HCT116 (cell line): ENCODE results near the gene PDE4B. TPM values are rescaled to one million over a fixed set of nuclear protein-coding genes. Genes with fewer than 3 reads are reported as not detected.

ENCODE experiments used
- ATAC-seq: fragments of 200-7000 bp; cut with Tn5 transposase; 2 replicates; pipeline ENCODE4 v1.9.1; 2020; ENCODE audit warnings: mild to moderate bottlenecking, moderate library complexity
- BruUV-seq: library from RNA; stranded (reverse); fragments of 400-500 nt; replicated peaks from 2 replicates; lab custom pipeline; 2021; lab: Mats Ljungman, UMichigan
- CTCF ChIA-PET: fragments of 300-600 bp; sonication (Branson Sonifier 250); formaldehyde crosslinking; loops from one replicate; lab custom pipeline; 2021; ENCODE audit warnings: antibody characterized with exemption; lab: Charles Lee
- POLR2A ChIA-PET: fragments of 300-600, 350-600 bp; sonication (Branson Sonifier 250); formaldehyde crosslinking; loops from one replicate; lab custom pipeline; 2021; ENCODE audit warnings: antibody characterized with exemption; lab: Charles Lee
- RAD21 ChIA-PET, 2 experiments: fragments of 300-600 bp; sonication (Branson Sonifier 250); formaldehyde crosslinking; loops; one replicate each; lab custom pipeline; 2023; ENCODE audit warnings: low total read pairs in 2 of 2; ENCODE audit not compliant: uncharacterized antibody in 2 of 2, unreplicated experiment in 2 of 2, low non-redundant PET in 1 of 2; lab: Charles Lee
- DNase-seq: peaks from one replicate; pipeline ENCODE4 v3.0.0-alpha.2; 2010; ENCODE audit warnings: low read depth, low spot score
- H2AFZ ChIP-seq: fragments of 200-600 bp; shearing (Covaris generic), sonication (generic); 2 replicates; pipeline ENCODE4 v1.6.1; 2017; ENCODE audit warnings: low read depth, mixed run types, mixed read lengths, antibody characterized with exemption, low read length; ENCODE audit not compliant: poor library complexity, severe bottlenecking
- H3K27ac ChIP-seq: 2 replicates; pipeline ENCODE4 v1.5.1; 2012; ENCODE audit warnings: low read depth, low read length
- H3K27me3 ChIP-seq: fragments of 200-600 bp; sonication (generic); 2 replicates; pipeline ENCODE4 v1.6.1; 2016; ENCODE audit warnings: mixed run types, low read length, mixed read lengths; ENCODE audit not compliant: insufficient read depth
- H3K36me3 ChIP-seq, 2 experiments: fragments of 200-500 bp in 1 of 2; fragments of 200-600 bp in 1 of 2; sonication (Bioruptor generic) in 1 of 2; sonication (generic) in 1 of 2; 2 replicates each; pipeline versions ENCODE4 v1.5.1 to v1.6.1; 2014 to 2016; ENCODE audit warnings: low read length in 2 of 2, inconsistent platforms in 1 of 2, mixed read lengths in 1 of 2, mixed run types in 1 of 2; ENCODE audit not compliant: insufficient read depth in 2 of 2, control insufficient read depth in 1 of 2
- H3K4me1 ChIP-seq, 2 experiments: fragments of 200-600 bp in 1 of 2; sonication (generic) in 1 of 2; 2 replicates each; pipeline versions ENCODE4 v1.5.1 to v1.6.1; 2012 to 2017; ENCODE audit warnings: low read length in 2 of 2, inconsistent platforms in 1 of 2, mild to moderate bottlenecking in 1 of 2, mixed read lengths in 1 of 2, mixed run types in 1 of 2, moderate library complexity in 1 of 2; ENCODE audit not compliant: insufficient read depth in 2 of 2, control insufficient read depth in 1 of 2
- H3K4me2 ChIP-seq: fragments of 200-600 bp; sonication (generic); 2 replicates; pipeline ENCODE4 v1.6.1; 2017; ENCODE audit warnings: mixed run types, low read length, mixed read lengths
- H3K4me3 ChIP-seq, 2 experiments: fragments of 200-600 bp in 1 of 2; sonication (generic) in 1 of 2; replicated peaks in 1 of 2; 2 replicates each; pipeline ENCODE4 v1.5.1; 2011 to 2016; ENCODE audit warnings: low read length in 2 of 2, control low read depth in 1 of 2, low read depth in 1 of 2, mild to moderate bottlenecking in 1 of 2, mixed read lengths in 1 of 2, mixed run types in 1 of 2
- H3K79me2 ChIP-seq: fragments of 200-600 bp; sonication (generic); 2 replicates; pipeline ENCODE4 v1.6.1; 2017; ENCODE audit warnings: mild to moderate bottlenecking, mixed run types, low read length, moderate library complexity, mixed read lengths; ENCODE audit not compliant: insufficient read depth
- H3K9ac ChIP-seq: fragments of 200-600 bp; sonication (generic); 2 replicates; pipeline ENCODE4 v1.6.1; 2016; ENCODE audit warnings: low read length, mixed read lengths
- H3K9me2 ChIP-seq: fragments of 200-600 bp; sonication (generic), shearing (Covaris generic); 2 replicates; pipeline ENCODE4 v1.6.1; 2017; ENCODE audit warnings: mixed run types, mild to moderate bottlenecking, moderate library complexity; ENCODE audit not compliant: insufficient read depth
- H3K9me3 ChIP-seq, 2 experiments: fragments of 200-500 bp in 1 of 2; fragments of 200-600 bp in 1 of 2; sonication (Bioruptor generic) in 1 of 2; sonication (generic) in 1 of 2; 2 replicates each; pipeline ENCODE4 v1.6.1; 2014 to 2017; ENCODE audit warnings: low read length in 2 of 2, mixed read lengths in 2 of 2, inconsistent platforms in 1 of 2, low read depth in 1 of 2, mild to moderate bottlenecking in 1 of 2, mixed run types in 1 of 2, moderate library complexity in 1 of 2; ENCODE audit not compliant: control insufficient read depth in 1 of 2, insufficient read depth in 1 of 2
- H4K20me1 ChIP-seq: fragments of 200-600 bp; sonication (generic), shearing (Covaris generic); 2 replicates; pipeline ENCODE4 v1.6.1; 2017; ENCODE audit warnings: mixed run types, mild to moderate bottlenecking, moderate library complexity; ENCODE audit not compliant: insufficient read depth
- JUND ChIP-seq: IDR thresholded peaks from 2 replicates; pipeline ENCODE4 v1.6.1; 2012
- RAD21 ChIP-seq: IDR thresholded peaks from 2 replicates; pipeline ENCODE4 v1.6.1; 2012; ENCODE audit warnings: low read depth, mild to moderate bottlenecking
- SP1 ChIP-seq: IDR thresholded peaks from 2 replicates; pipeline ENCODE4 v1.6.1; 2012; ENCODE audit warnings: low read depth
- intact Hi-C: fragments of 100-400 bp; cut with micrococcal nuclease; formaldehyde crosslinking; loops from 2 replicates; pipeline ENCODE4 v1.10.0; 2022
- total RNA-seq: library from RNA; stranded (reverse); gene quantifications from one replicate; pipeline ENCODE4 v1.2.1, GENCODE V29; 2021; ENCODE audit not compliant: unreplicated experiment
- TF ChIP-seq, protein P1 (sequence below), 3 experiments: fragments of 200-600 bp in 1 of 3; sonication (generic) in 1 of 3; IDR thresholded peaks in 2 of 3; conservative IDR thresholded peaks in 1 of 3; 2 replicates each; pipeline ENCODE4 v1.5.1; 2012 to 2017; ENCODE audit warnings: low read depth in 2 of 3, low read length in 2 of 3, antibody characterized with exemption in 1 of 3, borderline replicate concordance in 1 of 3, control low read depth in 1 of 3, mild to moderate bottlenecking in 1 of 3, mixed read lengths in 1 of 3, mixed run types in 1 of 3, moderate library complexity in 1 of 3; ENCODE audit not compliant: insufficient read depth in 1 of 3

Gene PDE4B
- total RNA-seq, 1 experiment from 2014 or later = 76.9 TPM

DNA sequence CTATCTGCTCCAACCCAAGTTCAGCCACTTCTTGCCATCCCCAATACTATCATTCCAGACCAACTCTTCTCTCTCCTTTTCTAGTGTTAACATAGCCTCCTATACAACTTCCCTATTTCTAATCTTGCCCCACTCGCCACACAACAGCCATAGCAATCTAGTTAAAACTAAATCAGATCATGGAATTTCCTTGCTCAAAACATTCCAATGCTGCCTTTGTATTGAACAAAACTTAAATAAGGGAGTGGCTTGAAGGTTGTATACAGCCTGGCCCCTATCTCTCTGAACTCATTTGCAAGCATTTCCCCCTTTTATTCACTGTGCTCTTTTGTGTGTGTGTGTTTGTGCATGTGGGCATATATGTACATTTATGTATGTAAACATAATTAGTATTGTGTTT, 623.2 kb downstream of the PDE4B start:
- ChIA-PET CTCF (no interaction called here), POLR2A (no interaction called here)
- no peak overlapping the region for H3K4me3 ChIP-seq
- DNase-seq = no peak
- ATAC-seq = no peak
- H3K79me2 ChIP-seq = no peaks in the 10 kb centered on the region
- H3K9me3 ChIP-seq = peaks cover 0 to 5% of the 10 kb centered on the region in 2 experiments; a peak in 1 of 4 replicates
- BruUV-seq = no TSS peak
- no peaks in the 10 kb centered on the region for H3K27me3 ChIP-seq
- no peak overlapping the region for H3K27ac ChIP-seq
- H3K9ac ChIP-seq = no peak overlapping the region
- TF ChIP-seq, protein P1, sequence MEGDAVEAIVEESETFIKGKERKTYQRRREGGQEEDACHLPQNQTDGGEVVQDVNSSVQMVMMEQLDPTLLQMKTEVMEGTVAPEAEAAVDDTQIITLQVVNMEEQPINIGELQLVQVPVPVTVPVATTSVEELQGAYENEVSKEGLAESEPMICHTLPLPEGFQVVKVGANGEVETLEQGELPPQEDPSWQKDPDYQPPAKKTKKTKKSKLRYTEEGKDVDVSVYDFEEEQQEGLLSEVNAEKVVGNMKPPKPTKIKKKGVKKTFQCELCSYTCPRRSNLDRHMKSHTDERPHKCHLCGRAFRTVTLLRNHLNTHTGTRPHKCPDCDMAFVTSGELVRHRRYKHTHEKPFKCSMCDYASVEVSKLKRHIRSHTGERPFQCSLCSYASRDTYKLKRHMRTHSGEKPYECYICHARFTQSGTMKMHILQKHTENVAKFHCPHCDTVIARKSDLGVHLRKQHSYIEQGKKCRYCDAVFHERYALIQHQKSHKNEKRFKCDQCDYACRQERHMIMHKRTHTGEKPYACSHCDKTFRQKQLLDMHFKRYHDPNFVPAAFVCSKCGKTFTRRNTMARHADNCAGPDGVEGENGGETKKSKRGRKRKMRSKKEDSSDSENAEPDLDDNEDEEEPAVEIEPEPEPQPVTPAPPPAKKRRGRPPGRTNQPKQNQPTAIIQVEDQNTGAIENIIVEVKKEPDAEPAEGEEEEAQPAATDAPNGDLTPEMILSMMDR (IDR thresholded peaks at IDR 0.05 in 2 of 3, conservative IDR thresholded peaks at IDR 0.05 in 1 of 3; ENCODE audit: borderline replicate concordance in 1 of 3, insufficient read depth in 1 of 3, low read depth in 2 of 3, low read length in 2 of 3) = no peak
- no peak for TF ChIP-seq RAD21
- TF ChIP-seq JUND = no peak
- TF ChIP-seq, all 23 proteins: peak for 0
- RAD21 ChIA-PET = no interaction called here
- Histone ChIP-seq H3K36me3 (no peaks in the 10 kb centered on the region), H3K4me2 (no peak overlapping the region), H3K9me2 (no peaks in the 10 kb centered on the region), H3K4me1 (no peaks in the 10 kb centered on the region; a peak in 1 of 4 replicates), H2AFZ (no peak overlapping the region), H4K20me1 (no peaks in the 10 kb centered on the region)
- intact Hi-C loops = no loop called here

- Histone ChIP-seq H3K4me3 (no peak overlapping the region), H2AFZ (no peak overlapping the region), H3K4me2 (no peak overlapping the region), H3K36me3 (no peaks in the 10 kb centered on the region), H3K9ac (no peak overlapping the region), H3K4me1 (no peaks in the 10 kb centered on the region; a peak in 1 of 4 replicates), H3K9me2 (no peaks in the 10 kb centered on the region), H3K27ac (no peak overlapping the region), H4K20me1 (no peaks in the 10 kb centered on the region), H3K79me2 (no peaks in the 10 kb centered on the region), H3K27me3 (no peaks in the 10 kb centered on the region), H3K9me3 (peaks cover 0 to 5% of the 10 kb centered on the region in 2 experiments; a peak in 1 of 4 replicates)
- RAD21 ChIA-PET = no interaction called here
- POLR2A ChIA-PET = no interaction called here
- CTCF ChIA-PET = no interaction called here
- no TSS peak for BruUV-seq
- intact Hi-C loops = no loop called here
- no peak for TF ChIP-seq RAD21
- TF ChIP-seq SP1 = no peak
- DNase-seq (no peak), ATAC-seq (no peak)
Measured at GRCh38 chr1:66416295-66416694, 623.6 kb downstream of the PDE4B start.
